ENCODE data around the gene NPM1.

NPM1 gene

DNA sequence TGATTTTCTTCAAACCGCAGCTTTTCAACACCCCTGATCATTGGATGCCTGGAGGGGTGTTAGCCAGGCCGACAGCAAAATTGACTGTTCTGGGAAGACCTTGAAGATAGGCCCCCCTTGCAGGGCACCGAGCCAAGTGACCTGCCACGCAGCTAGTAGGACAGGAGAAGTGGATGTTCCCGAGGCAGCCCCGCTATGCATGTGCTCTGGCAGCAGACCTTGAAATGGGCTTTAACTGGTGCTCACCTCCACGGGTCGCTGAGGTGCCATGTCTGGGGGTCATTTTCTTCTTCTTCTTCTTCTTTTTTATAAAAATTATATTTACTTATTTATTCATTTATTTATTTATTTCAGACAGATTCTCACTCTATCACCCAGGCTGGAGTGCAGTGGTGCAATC, 44.4 kb downstream of the NPM1 start:
- Histone ChIP-seq H3K36me3 (ENCODE audit: control insufficient read depth, insufficient read depth, low read length) (no peaks in the 10 kb centered on the region), H3K4me1 (ENCODE audit: control insufficient read depth, insufficient read depth, low read length) (peaks cover 6% of the 10 kb centered on the region; the same call in 1 of the 2 replicates), H3K9me3 (ENCODE audit: control insufficient read depth, insufficient read depth, low read length) (no peaks in the 10 kb centered on the region)

DNA sequence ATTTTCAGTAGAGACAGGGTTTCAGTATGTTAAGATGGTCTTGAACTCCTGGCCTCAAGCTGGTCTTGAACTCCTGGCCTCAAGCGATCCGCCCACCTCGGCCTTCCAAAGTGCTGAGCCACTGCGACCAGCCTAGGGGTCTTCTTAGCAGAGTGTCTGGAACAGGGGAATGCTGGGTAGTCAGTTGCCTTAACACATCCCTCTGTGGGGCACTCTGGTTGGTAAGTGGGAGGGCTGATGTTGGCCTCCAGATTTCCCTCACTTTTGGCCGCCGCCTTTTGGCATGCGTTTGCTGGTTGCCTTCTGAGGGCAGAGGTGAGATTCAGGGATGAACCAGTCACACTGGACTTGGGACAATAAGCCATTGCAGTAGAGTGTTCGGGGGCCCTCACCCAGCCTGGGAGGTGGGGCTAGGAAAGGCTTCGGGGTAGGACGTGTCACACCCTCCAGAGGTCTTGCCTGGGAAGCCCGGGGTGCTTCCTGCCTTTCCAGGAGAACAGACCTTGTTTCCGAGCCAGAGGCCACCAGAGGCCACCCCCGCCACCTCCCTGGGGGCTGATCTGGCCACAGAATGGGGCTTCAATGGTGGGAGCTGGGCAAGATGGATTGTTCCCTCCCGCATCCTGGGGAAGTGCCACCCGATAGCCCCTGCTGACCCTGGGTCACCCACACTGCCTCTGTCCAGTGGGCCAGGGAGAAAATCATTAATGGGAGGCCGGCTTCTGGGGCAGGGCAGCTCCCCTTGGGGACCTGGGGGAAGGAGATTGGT, 45.1 kb downstream of the NPM1 start:
- Histone ChIP-seq H3K27ac (ENCODE audit: low read depth, low read length) (no peak overlapping the region), H3K27me3 (ENCODE audit: control insufficient read depth, insufficient read depth, low read length) (no peaks in the 10 kb centered on the region), H3K36me3 (ENCODE audit: control insufficient read depth, insufficient read depth, low read length) (no peaks in the 10 kb centered on the region), H3K9ac (ENCODE audit: low read depth, low read length) (no peak overlapping the region), H3K4me1 (ENCODE audit: control insufficient read depth, insufficient read depth, low read length) (peaks cover 10% of the 10 kb centered on the region), H3K4me3 (ENCODE audit: low read depth, low read length) (no peak overlapping the region), H3K9me3 (ENCODE audit: control insufficient read depth, insufficient read depth, low read length) (no peaks in the 10 kb centered on the region)

More for the DNA sequence above, 44.4 kb downstream of the NPM1 start:
- Histone ChIP-seq H3K4me3 (ENCODE audit: low read depth, low read length) (no peak overlapping the region), H3K27ac (ENCODE audit: low read depth, low read length) (no peak overlapping the region), H3K27me3 (ENCODE audit: control insufficient read depth, insufficient read depth, low read length) (no peaks in the 10 kb centered on the region), H3K9ac (ENCODE audit: low read depth, low read length) (no peak overlapping the region)

DNA sequence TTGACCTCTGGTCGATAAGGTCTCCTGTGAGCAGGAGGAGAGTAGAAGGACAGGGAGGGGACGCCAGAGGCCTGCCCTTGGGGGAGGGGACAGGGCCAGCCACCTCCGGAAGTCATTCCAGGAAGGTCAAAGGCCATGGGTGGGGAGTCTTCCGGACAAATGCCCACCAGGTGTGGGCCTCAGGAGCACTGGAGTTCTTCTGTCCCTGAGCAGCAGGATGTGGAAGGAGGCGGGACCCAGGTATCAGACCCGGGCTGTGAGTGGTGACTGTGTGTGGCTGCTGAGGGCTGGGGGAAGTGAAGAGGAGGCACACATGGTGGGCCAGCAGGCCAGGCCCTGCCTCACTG, 45.7 kb downstream of the NPM1 start:
- H3K9me3 ChIP-seq (ENCODE audit: control insufficient read depth, insufficient read depth, low read length), result no peaks in the 10 kb centered on the region
- H3K4me3 ChIP-seq (ENCODE audit: low read depth, low read length), result no peak overlapping the region
- H3K27ac ChIP-seq (ENCODE audit: low read depth, low read length), result no peak overlapping the region
- H3K27me3 ChIP-seq (ENCODE audit: control insufficient read depth, insufficient read depth, low read length), result no peaks in the 10 kb centered on the region
- H3K36me3 ChIP-seq (ENCODE audit: control insufficient read depth, insufficient read depth, low read length), result no peaks in the 10 kb centered on the region
- H3K9ac ChIP-seq (ENCODE audit: low read depth, low read length), result no peak overlapping the region
- peaks cover 10% of the 10 kb centered on the region for H3K4me1 ChIP-seq (ENCODE audit: control insufficient read depth, insufficient read depth, low read length)

DNA sequence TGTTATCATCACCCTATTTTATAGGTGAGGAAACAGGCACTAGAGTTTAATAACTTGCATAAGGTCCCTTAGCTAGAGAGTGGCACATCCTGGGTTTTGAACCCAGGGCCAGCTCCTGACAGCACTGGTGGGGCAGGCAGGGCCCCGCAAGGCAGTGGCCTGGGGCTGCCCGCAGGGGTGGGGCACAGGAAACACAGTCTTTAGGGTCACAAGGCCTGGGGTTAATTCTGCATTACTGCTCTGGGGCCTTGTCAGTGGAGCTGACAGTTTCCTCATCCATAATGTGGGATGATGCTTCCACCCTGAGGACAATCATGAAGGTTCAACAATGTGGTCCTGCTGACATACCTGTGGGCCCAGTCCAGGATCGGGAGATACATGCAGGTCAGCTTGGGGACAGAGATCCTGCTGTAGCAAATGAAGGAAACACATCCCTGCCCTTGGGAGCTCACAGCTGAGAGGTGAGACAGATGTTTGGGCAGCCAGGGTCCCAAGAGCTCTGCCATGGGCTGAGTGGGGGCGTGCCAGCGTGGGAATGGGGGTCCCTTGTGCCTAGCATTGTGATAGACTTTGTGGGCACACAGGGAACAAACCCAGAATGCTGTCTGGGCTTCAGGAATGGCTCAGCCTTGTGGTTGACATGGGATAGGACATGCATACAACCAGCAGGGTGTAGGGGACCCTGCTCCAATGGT, 46.5 kb downstream of the NPM1 start:
- Histone ChIP-seq H3K27ac (ENCODE audit: low read depth, low read length) (no peak overlapping the region), H3K27me3 (ENCODE audit: control insufficient read depth, insufficient read depth, low read length) (no peaks in the 10 kb centered on the region), H3K4me1 (ENCODE audit: control insufficient read depth, insufficient read depth, low read length) (peaks cover 18% of the 10 kb centered on the region), H3K4me3 (ENCODE audit: low read depth, low read length) (no peak overlapping the region), H3K36me3 (ENCODE audit: control insufficient read depth, insufficient read depth, low read length) (no peaks in the 10 kb centered on the region), H3K9ac (ENCODE audit: low read depth, low read length) (no peak overlapping the region), H3K9me3 (ENCODE audit: control insufficient read depth, insufficient read depth, low read length) (no peaks in the 10 kb centered on the region)

DNA sequence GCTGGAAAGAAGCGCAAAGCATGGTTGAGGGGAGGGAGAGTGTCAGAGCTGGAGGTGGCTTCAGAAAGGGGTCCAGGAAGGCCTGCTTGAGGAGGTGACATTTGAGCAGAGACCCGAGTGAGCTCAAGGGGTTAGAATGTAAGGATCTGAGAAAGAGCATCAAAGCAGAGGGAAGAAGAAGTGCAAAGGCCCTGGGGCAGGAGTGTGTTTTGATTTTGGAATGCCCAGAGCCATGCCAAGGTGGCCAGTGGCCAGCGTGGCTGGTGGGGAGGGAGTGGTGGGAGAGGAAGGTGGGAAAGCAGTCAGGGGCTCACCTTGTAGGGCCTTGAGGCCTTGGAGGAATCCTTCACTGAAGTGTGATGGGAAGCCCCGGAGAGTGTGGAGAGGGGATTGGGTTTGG, 47.2 kb downstream of the NPM1 start:
- Histone ChIP-seq H3K36me3 (ENCODE audit: control insufficient read depth, insufficient read depth, low read length) (no peaks in the 10 kb centered on the region), H3K4me3 (ENCODE audit: low read depth, low read length) (no peak overlapping the region), H3K4me1 (ENCODE audit: control insufficient read depth, insufficient read depth, low read length) (peaks cover 20% of the 10 kb centered on the region), H3K27me3 (ENCODE audit: control insufficient read depth, insufficient read depth, low read length) (no peaks in the 10 kb centered on the region), H3K27ac (ENCODE audit: low read depth, low read length) (no peak overlapping the region), H3K9ac (ENCODE audit: low read depth, low read length) (no peak overlapping the region), H3K9me3 (ENCODE audit: control insufficient read depth, insufficient read depth, low read length) (no peaks in the 10 kb centered on the region)

- no peak overlapping the region for H3K27ac ChIP-seq (ENCODE audit: low read depth, low read length)
- H3K9ac ChIP-seq (ENCODE audit: low read depth, low read length), result no peak overlapping the region
- no peaks in the 10 kb centered on the region for H3K9me3 ChIP-seq (ENCODE audit: control insufficient read depth, insufficient read depth, low read length)
- H3K4me3 ChIP-seq (ENCODE audit: low read depth, low read length), result no peak overlapping the region
- no peaks in the 10 kb centered on the region for H3K36me3 ChIP-seq (ENCODE audit: control insufficient read depth, insufficient read depth, low read length)
- no peaks in the 10 kb centered on the region for H3K27me3 ChIP-seq (ENCODE audit: control insufficient read depth, insufficient read depth, low read length)
- peaks cover 20% of the 10 kb centered on the region for H3K4me1 ChIP-seq (ENCODE audit: control insufficient read depth, insufficient read depth, low read length)
These were observed 48.3 kb downstream of the NPM1 start for GRCh38 chr5:171435908-171436307.

GRCh38 chr5:171436804-171437285, 49.2 kb downstream of the NPM1 start:
- peaks cover 20% of the 10 kb centered on the region for H3K4me1 ChIP-seq (ENCODE audit: control insufficient read depth, insufficient read depth, low read length)
- H3K36me3 ChIP-seq (ENCODE audit: control insufficient read depth, insufficient read depth, low read length), result no peaks in the 10 kb centered on the region
- H3K9ac ChIP-seq (ENCODE audit: low read depth, low read length), result no peak overlapping the region
- H3K4me3 ChIP-seq (ENCODE audit: low read depth, low read length), result no peak overlapping the region
- no peak overlapping the region for H3K27ac ChIP-seq (ENCODE audit: low read depth, low read length)
- no peaks in the 10 kb centered on the region for H3K9me3 ChIP-seq (ENCODE audit: control insufficient read depth, insufficient read depth, low read length)
- H3K27me3 ChIP-seq (ENCODE audit: control insufficient read depth, insufficient read depth, low read length), result no peaks in the 10 kb centered on the region

GRCh38 chr5:171437286-171437821, 49.7 kb downstream of the NPM1 start:
- H3K4me1 ChIP-seq (ENCODE audit: control insufficient read depth, insufficient read depth, low read length), result peaks cover 20% of the 10 kb centered on the region
- H3K9ac ChIP-seq (ENCODE audit: low read depth, low read length), result no peak overlapping the region
- no peaks in the 10 kb centered on the region for H3K9me3 ChIP-seq (ENCODE audit: control insufficient read depth, insufficient read depth, low read length)
- H3K4me3 ChIP-seq (ENCODE audit: low read depth, low read length), result no peak overlapping the region
- H3K36me3 ChIP-seq (ENCODE audit: control insufficient read depth, insufficient read depth, low read length), result no peaks in the 10 kb centered on the region
- no peaks in the 10 kb centered on the region for H3K27me3 ChIP-seq (ENCODE audit: control insufficient read depth, insufficient read depth, low read length)
- H3K27ac ChIP-seq (ENCODE audit: low read depth, low read length), result no peak overlapping the region

DNA sequence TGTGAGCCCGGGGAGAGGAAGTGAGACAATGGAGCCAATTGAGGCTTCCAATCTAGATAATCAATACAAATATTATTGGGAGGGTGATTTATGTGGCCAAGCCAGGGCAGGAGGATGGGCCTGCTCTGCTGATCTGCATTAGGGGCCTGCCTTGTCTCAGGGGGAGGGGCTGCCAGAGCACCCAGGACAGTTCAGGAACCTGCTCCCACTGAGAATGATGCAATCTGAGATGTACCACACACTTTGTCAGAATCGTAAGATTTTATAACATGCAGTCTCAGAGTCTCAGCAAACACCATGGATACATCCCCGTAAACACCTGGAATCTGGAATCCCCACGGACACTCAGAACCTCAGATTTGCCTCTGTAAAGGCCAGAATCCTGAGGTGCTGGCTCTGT, 51.1 kb downstream of the NPM1 start:
- no peaks in the 10 kb centered on the region for H3K36me3 ChIP-seq (ENCODE audit: control insufficient read depth, insufficient read depth, low read length)
- no peaks in the 10 kb centered on the region for H3K27me3 ChIP-seq (ENCODE audit: control insufficient read depth, insufficient read depth, low read length)
- no peak overlapping the region for H3K4me3 ChIP-seq (ENCODE audit: low read depth, low read length)
- H3K4me1 ChIP-seq (ENCODE audit: control insufficient read depth, insufficient read depth, low read length), result peaks cover 20% of the 10 kb centered on the region
- H3K27ac ChIP-seq (ENCODE audit: low read depth, low read length), result no peak overlapping the region
- no peaks in the 10 kb centered on the region for H3K9me3 ChIP-seq (ENCODE audit: control insufficient read depth, insufficient read depth, low read length)
- no peak overlapping the region for H3K9ac ChIP-seq (ENCODE audit: low read depth, low read length)

GRCh38 chr5:171441246-171441791, 53.7 kb downstream of the NPM1 start:
- Histone ChIP-seq H3K9me3 (ENCODE audit: control insufficient read depth, insufficient read depth, low read length) (no peaks in the 10 kb centered on the region), H3K4me1 (ENCODE audit: control insufficient read depth, insufficient read depth, low read length) (peaks cover 13% of the 10 kb centered on the region), H3K36me3 (ENCODE audit: control insufficient read depth, insufficient read depth, low read length) (no peaks in the 10 kb centered on the region), H3K27me3 (ENCODE audit: control insufficient read depth, insufficient read depth, low read length) (no peaks in the 10 kb centered on the region), H3K27ac (ENCODE audit: low read depth, low read length) (no peak overlapping the region), H3K4me3 (ENCODE audit: low read depth, low read length) (no peak overlapping the region), H3K9ac (ENCODE audit: low read depth, low read length) (no peak overlapping the region)
